ENCODE data around the gene ARHGAP26.

ARHGAP26 gene

GRCh38 chr5:142886956-142887355 lies 116.8 kb downstream of the ARHGAP26 start:
- H3K4me3 ChIP-seq (ENCODE audit: low read depth, low read length): no peak overlapping the region
- no peak for DNase-seq (ENCODE audit: low read depth)
- TF ChIP-seq CTCF (IDR thresholded peaks at IDR 0.05; ENCODE audit: low read depth, low read length, missing control alignments): no peak

GRCh38 chr5:142888469-142889085 lies 118.4 kb downstream of the ARHGAP26 start:
- no peak overlapping the region for H3K4me3 ChIP-seq (ENCODE audit: low read depth, low read length)
- peak; percentile 64 for TF ChIP-seq CTCF (IDR thresholded peaks at IDR 0.05; ENCODE audit: low read depth, low read length, missing control alignments)
- DNase-seq (ENCODE audit: low read depth): no peak

- TF ChIP-seq CTCF (IDR thresholded peaks at IDR 0.05; ENCODE audit: low read depth, low read length, missing control alignments): no peak
- no peak overlapping the region for H3K4me3 ChIP-seq (ENCODE audit: low read depth, low read length)
- no peak for DNase-seq (ENCODE audit: low read depth)
Observed at GRCh38 chr5:142892021-142892420, 121.8 kb downstream of the ARHGAP26 start.

GRCh38 chr5:142894315-142894714 lies 124.1 kb downstream of the ARHGAP26 start:
- no peak for TF ChIP-seq CTCF (IDR thresholded peaks at IDR 0.05; ENCODE audit: low read depth, low read length, missing control alignments)
- H3K4me3 ChIP-seq (ENCODE audit: low read depth, low read length): no peak overlapping the region
- DNase-seq (ENCODE audit: low read depth): no peak

- no peak for TF ChIP-seq CTCF (IDR thresholded peaks at IDR 0.05; ENCODE audit: low read depth, low read length, missing control alignments)
- no peak overlapping the region for H3K4me3 ChIP-seq (ENCODE audit: low read depth, low read length)
- DNase-seq (ENCODE audit: low read depth): no peak
Observed at GRCh38 chr5:142894749-142895148, 124.6 kb downstream of the ARHGAP26 start.

- TF ChIP-seq CTCF (IDR thresholded peaks at IDR 0.05; ENCODE audit: low read depth, low read length, missing control alignments): no peak
- H3K4me3 ChIP-seq (ENCODE audit: low read depth, low read length): no peak overlapping the region
- DNase-seq (ENCODE audit: low read depth): no peak
Observed at GRCh38 chr5:142896325-142897007, 126.3 kb downstream of the ARHGAP26 start.

GRCh38 chr5:142897328-142897727 lies 127.2 kb downstream of the ARHGAP26 start:
- no peak for DNase-seq (ENCODE audit: low read depth)
- H3K4me3 ChIP-seq (ENCODE audit: low read depth, low read length): no peak overlapping the region
- no peak for TF ChIP-seq CTCF (IDR thresholded peaks at IDR 0.05; ENCODE audit: low read depth, low read length, missing control alignments)
